ENCODE results near the gene SLC48A1.

SLC48A1 gene

GRCh38 chr12:47746523-47746922 is 26.5 kb upstream of the SLC48A1 start:
- TF ChIP-seq EZH2 (IDR thresholded peaks at IDR 0.05) (no peak), FOXP2 (optimal IDR thresholded peaks at IDR 0.05; ENCODE audit: control extremely low read depth, extremely low read length, insufficient read depth) (no peak), POLR2AphosphoS5 (IDR thresholded peaks at IDR 0.05; ENCODE audit: borderline replicate concordance, low read depth, low read length) (no peak)
- Histone ChIP-seq H3K9ac (ENCODE audit: insufficient read length) (no peak overlapping the region), H3K36me3 (ENCODE audit: insufficient read depth, low read length) (no peaks in the 10 kb centered on the region), H3K9me3 (ENCODE audit: low read depth, low read length) (no peaks in the 10 kb centered on the region), H3K4me3 (no peak overlapping the region), H3K27ac (no peak overlapping the region)
- no peak for DNase-seq (ENCODE audit: low read depth, low spot score)

DNA sequence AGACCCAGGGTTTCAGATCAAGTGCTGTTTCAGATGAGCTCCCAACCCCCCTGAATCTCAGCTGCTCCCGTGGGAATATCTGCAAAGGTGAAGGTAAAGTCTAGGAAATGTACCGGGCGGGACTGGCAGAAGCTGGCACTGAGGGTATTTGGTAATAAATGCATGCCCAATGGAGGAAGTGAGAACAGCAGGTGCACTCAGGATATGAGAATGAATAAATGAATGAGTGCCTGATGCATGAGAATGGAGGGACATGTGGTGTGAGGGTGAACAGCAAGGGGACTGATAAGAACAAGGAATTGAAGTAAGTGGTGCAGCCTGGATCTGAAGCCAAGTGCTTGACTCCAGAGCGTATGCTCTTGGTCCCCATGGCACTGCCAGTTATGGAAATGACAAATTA is 25.9 kb upstream of the SLC48A1 start:
- H3K4me3 ChIP-seq: no peak overlapping the region
- no peaks in the 10 kb centered on the region for H3K36me3 ChIP-seq (ENCODE audit: insufficient read depth, low read length)
- TF ChIP-seq POLR2AphosphoS5 (IDR thresholded peaks at IDR 0.05; ENCODE audit: borderline replicate concordance, low read depth, low read length) (no peak), FOXP2 (optimal IDR thresholded peaks at IDR 0.05; ENCODE audit: control extremely low read depth, extremely low read length, insufficient read depth) (no peak)
- no peaks in the 10 kb centered on the region for H3K9me3 ChIP-seq (ENCODE audit: low read depth, low read length)
- H3K27ac ChIP-seq: no peak overlapping the region
- no peak overlapping the region for H3K9ac ChIP-seq (ENCODE audit: insufficient read length)
- DNase-seq (ENCODE audit: low read depth, low spot score): no peak

- H3K4me3 ChIP-seq: no peak overlapping the region
- H3K27ac ChIP-seq: no peak overlapping the region
- TF ChIP-seq FOXP2 (optimal IDR thresholded peaks at IDR 0.05; ENCODE audit: control extremely low read depth, extremely low read length, insufficient read depth): no peak
- no peak for DNase-seq (ENCODE audit: low read depth, low spot score)
- no peaks in the 10 kb centered on the region for H3K36me3 ChIP-seq (ENCODE audit: insufficient read depth, low read length)
- H3K9me3 ChIP-seq (ENCODE audit: low read depth, low read length): no peaks in the 10 kb centered on the region
- no peak overlapping the region for H3K9ac ChIP-seq (ENCODE audit: insufficient read length)
Observed at GRCh38 chr12:47747596-47748506, 25.2 kb upstream of the SLC48A1 start.

DNA sequence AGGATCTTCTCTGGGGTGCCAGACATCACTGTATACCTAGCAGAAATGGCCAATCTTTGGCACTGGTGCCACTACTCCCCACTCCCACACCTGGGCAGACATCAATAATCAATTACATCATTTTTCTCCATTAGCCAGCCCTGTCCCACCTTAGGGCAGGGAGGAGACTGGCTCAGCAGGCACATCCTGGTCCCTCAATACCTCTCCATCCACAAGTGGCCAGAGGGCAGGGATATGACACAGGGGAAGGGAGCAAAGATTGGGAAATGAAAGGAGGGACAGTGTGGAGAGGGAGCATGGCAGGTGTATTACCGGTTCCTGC is 24.6 kb upstream of the SLC48A1 start:
- TF ChIP-seq EZH2 (IDR thresholded peaks at IDR 0.05) (no peak), FOXP2 (optimal IDR thresholded peaks at IDR 0.05; ENCODE audit: control extremely low read depth, extremely low read length, insufficient read depth) (no peak), POLR2AphosphoS5 (IDR thresholded peaks at IDR 0.05; ENCODE audit: borderline replicate concordance, low read depth, low read length) (no peak)
- H3K4me3 ChIP-seq: no peak overlapping the region
- H3K36me3 ChIP-seq (ENCODE audit: insufficient read depth, low read length): no peaks in the 10 kb centered on the region
- no peak overlapping the region for H3K9ac ChIP-seq (ENCODE audit: insufficient read length)
- no peak for DNase-seq (ENCODE audit: low read depth, low spot score)
- H3K9me3 ChIP-seq (ENCODE audit: low read depth, low read length): no peaks in the 10 kb centered on the region
- no peak overlapping the region for H3K27ac ChIP-seq

- Histone ChIP-seq H3K27ac (no peak overlapping the region), H3K9ac (ENCODE audit: insufficient read length) (no peak overlapping the region), H3K36me3 (ENCODE audit: insufficient read depth, low read length) (no peaks in the 10 kb centered on the region), H3K9me3 (ENCODE audit: low read depth, low read length) (no peaks in the 10 kb centered on the region), H3K4me3 (no peak overlapping the region)
- DNase-seq (ENCODE audit: low read depth, low spot score): no peak
- TF ChIP-seq FOXP2 (optimal IDR thresholded peaks at IDR 0.05; ENCODE audit: control extremely low read depth, extremely low read length, insufficient read depth): no peak
- no peak for TF ChIP-seq EZH2 (IDR thresholded peaks at IDR 0.05)
- no peak for TF ChIP-seq POLR2AphosphoS5 (IDR thresholded peaks at IDR 0.05; ENCODE audit: borderline replicate concordance, low read depth, low read length)
Observed at GRCh38 chr12:47748899-47749298, 24.1 kb upstream of the SLC48A1 start.

DNA sequence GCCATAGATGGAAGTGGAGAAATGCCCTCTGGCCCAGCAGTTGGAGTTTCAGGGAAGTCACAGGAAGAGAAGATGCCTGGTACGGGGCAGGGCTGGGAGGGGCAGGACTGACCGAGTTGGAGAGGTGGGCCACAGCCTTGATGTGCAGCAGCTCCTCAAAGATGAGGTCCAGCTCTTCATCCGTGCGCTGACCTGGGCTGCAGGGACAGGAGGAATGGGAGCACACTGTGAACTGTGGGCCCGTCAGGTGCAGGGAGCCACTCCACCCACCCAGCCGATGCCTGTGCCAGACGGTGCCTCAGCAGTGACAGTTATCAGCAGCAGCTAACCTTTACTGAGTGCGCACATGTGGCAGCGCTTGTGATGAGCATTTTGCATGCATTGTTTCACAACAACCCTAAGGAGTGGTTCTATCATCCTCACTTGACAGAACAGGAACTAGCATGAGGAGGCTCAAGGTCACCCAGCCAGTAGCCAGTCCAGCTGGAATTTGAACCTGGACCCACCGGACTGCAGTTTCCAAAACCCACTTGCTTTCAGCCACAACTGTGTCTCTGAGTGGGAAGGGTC is 22.7 kb upstream of the SLC48A1 start:
- Histone ChIP-seq H3K36me3 (ENCODE audit: insufficient read depth, low read length) (no peaks in the 10 kb centered on the region), H3K9me3 (ENCODE audit: low read depth, low read length) (no peaks in the 10 kb centered on the region), H3K27ac (no peak overlapping the region), H3K9ac (ENCODE audit: insufficient read length) (no peak overlapping the region), H3K4me3 (no peak overlapping the region)
- no peak for DNase-seq (ENCODE audit: low read depth, low spot score)
- TF ChIP-seq POLR2AphosphoS5 (IDR thresholded peaks at IDR 0.05; ENCODE audit: borderline replicate concordance, low read depth, low read length) (no peak), FOXP2 (optimal IDR thresholded peaks at IDR 0.05; ENCODE audit: control extremely low read depth, extremely low read length, insufficient read depth) (no peak), EZH2 (IDR thresholded peaks at IDR 0.05) (no peak)

GRCh38 chr12:47750916-47751470 is 22.0 kb upstream of the SLC48A1 start:
- Histone ChIP-seq H3K36me3 (ENCODE audit: insufficient read depth, low read length) (no peaks in the 10 kb centered on the region), H3K9me3 (ENCODE audit: low read depth, low read length) (no peaks in the 10 kb centered on the region), H3K27ac (no peak overlapping the region), H3K4me3 (no peak overlapping the region), H3K9ac (ENCODE audit: insufficient read length) (no peak overlapping the region)
- no peak for DNase-seq (ENCODE audit: low read depth, low spot score)
- no peak for TF ChIP-seq POLR2AphosphoS5 (IDR thresholded peaks at IDR 0.05; ENCODE audit: borderline replicate concordance, low read depth, low read length)
- no peak for TF ChIP-seq EZH2 (IDR thresholded peaks at IDR 0.05)
- TF ChIP-seq FOXP2 (optimal IDR thresholded peaks at IDR 0.05; ENCODE audit: control extremely low read depth, extremely low read length, insufficient read depth): no peak

DNA sequence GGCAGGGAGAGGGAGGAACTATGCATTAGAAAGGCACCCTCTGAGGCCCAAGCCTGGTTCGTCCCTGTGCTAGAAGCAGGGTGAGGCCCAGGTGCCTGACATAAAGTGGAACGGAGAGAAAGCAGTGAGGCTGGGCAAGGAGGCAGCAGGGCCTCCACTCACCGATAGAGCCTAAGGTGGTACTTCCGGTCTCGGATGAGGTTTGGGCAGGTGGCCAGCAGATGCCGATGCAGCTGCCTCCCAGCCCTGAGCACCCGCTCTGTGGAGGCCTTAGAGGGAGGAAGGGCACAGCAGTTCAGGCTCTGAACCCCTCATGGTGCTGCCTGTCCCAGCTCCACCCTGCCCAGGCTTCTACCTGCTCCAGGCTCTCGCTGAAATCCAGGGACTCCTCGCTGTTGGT is 21.5 kb upstream of the SLC48A1 start:
- Histone ChIP-seq H3K9me3 (ENCODE audit: low read depth, low read length) (no peaks in the 10 kb centered on the region), H3K27ac (no peak overlapping the region), H3K9ac (ENCODE audit: insufficient read length) (no peak overlapping the region), H3K36me3 (ENCODE audit: insufficient read depth, low read length) (no peaks in the 10 kb centered on the region), H3K4me3 (no peak overlapping the region)
- DNase-seq (ENCODE audit: low read depth, low spot score): no peak
- TF ChIP-seq EZH2 (IDR thresholded peaks at IDR 0.05) (no peak), FOXP2 (optimal IDR thresholded peaks at IDR 0.05; ENCODE audit: control extremely low read depth, extremely low read length, insufficient read depth) (no peak), POLR2AphosphoS5 (IDR thresholded peaks at IDR 0.05; ENCODE audit: borderline replicate concordance, low read depth, low read length) (no peak)
